Hepatocyte (in vitro differentiated cells): Measurements from ENCODE around the gene CAMK1G.

Source experiments
- CTCF ChIP-seq: fragments of 200-600 bp; sonication (generic); IDR thresholded peaks from 2 replicates; pipeline ENCODE4 v1.5.1; 2016; ENCODE audit warnings: antibody characterized with exemption, mild to moderate bottlenecking; ENCODE audit not compliant: poor library complexity
- EZH2 ChIP-seq: fragments of 200-600 bp; sonication (generic); IDR thresholded peaks from 2 replicates; pipeline ENCODE4 v1.6.1; 2016; ENCODE audit warnings: antibody characterized with exemption, mild to moderate bottlenecking, borderline replicate concordance

DNA sequence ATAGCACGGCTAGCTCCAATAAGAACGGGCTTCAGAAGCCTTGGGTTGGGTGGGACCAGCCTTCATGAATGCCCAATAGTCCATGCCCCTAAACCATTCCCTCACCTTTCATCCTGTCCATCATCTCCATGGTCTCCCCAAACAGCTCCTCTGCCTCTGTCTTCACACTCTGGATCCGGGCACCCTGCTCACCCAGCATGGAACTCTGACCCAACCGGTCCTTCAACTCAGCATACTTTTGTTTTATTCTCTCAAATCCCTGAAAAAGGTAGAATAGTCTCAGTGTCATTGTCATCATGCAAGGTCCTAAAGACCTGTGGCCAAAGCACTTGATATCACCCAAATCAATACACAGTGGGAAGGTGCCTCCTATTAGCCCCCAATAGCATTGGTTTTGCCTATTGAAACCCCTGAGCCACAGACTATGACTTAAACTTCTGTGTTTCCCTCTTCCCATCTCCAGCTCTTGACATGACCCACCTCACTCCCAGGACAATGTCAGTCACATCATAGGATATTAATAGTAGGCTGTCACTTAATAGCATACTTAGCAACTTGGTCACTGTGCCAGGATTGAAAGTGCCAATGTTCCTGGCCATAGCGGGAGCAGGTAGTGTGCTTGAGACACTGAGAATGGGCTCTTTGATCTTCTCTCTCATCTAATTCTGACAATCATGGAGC is 33.0 kb downstream of the CAMK1G start:
- TF ChIP-seq EZH2 (no peak), CTCF (no peak)
